Measurements from ENCODE around the gene GP1BB.

The GP1BB gene

GRCh38 chr22:19742160-19743066 is 19.1 kb downstream of the GP1BB start:
- DNase-seq: no peak

DNA sequence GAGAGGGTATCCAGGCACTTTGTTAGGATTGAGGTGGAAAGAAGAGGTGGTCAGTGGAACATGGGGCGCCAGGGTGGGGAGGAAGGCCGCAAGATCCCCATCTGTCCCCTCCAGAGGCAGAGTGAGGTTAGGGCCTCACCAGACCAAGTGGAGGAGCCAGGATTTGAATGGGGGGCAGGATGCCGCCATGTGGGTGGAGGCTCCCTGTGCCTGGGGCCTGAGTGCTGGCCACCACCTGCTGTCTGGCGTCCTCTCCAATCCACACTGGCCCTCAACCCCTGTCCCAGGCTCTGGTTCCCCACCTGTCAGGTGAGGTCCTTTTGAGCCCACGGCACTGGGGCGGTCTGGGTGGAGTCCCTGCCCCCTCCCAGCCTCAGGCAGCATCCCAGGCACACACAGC is 19.7 kb downstream of the GP1BB start:
- DNase-seq: no peak

- DNase-seq: no peak
Measured at GRCh38 chr22:19743651-19744050, 20.3 kb downstream of the GP1BB start.

GRCh38 chr22:19744350-19745006 is 21.1 kb downstream of the GP1BB start:
- no peak for DNase-seq

- DNase-seq: no peak
Measured at GRCh38 chr22:19745155-19746101, 22.1 kb downstream of the GP1BB start.

DNA sequence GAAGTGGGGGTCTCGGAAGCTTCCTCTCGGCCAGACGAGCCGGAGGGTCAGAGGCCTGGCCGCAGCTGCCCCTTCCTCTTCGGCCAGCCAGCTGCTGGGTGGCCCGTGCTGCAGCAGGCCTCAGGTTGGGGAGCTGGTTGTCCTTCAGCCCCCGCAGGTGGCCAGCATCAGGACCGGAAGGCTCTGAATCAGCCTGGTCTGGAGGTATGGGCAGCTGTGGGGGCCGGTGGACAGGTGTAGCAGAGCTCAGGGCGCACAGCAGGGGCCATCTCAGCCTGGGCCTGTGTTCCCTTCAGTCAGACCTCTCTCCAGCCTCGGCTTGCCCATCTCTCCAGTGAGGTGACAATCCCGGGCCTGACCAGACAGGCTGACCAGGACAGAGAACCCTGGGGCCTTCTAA is 23.4 kb downstream of the GP1BB start:
- no peak for DNase-seq

DNA sequence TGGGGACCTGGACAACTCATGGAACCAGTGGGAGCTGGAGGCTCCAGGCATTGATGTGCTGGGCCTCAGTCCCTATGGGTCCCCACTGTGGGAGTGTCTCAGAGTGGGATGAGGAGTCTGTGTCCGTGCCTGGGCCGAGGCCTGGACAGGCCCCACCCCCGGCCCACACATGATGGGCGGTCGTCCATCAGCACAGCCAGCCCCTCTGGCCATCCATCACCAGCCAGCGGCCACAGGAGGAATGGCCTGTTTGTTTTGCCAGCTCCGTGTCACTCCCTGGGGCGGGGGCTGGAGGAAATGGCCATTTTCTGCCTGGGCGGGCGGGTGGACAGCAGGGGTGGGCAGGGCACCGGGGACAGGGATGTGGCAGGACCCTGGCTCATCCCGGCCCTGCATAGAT is 24.2 kb downstream of the GP1BB start:
- no peak for DNase-seq

DNA sequence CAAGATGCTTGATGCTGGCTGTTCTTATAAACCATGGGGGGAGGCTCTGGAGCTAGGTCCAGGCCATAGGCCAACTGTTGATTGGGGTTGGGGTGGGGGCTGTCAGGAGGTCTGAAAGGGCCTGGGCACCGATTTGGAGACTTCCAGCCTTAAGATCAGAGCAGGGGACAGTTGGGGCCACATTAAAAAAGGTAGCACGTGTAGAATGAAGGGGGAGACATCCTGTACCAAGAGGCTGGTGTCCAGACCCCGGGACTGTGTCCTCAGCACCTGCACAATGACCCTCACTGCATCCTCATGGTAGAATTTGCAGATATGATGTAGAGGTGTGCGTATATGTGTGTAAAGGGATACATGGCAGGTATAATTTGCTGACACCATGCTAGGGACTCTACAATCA is 24.8 kb downstream of the GP1BB start:
- no peak for DNase-seq

DNA sequence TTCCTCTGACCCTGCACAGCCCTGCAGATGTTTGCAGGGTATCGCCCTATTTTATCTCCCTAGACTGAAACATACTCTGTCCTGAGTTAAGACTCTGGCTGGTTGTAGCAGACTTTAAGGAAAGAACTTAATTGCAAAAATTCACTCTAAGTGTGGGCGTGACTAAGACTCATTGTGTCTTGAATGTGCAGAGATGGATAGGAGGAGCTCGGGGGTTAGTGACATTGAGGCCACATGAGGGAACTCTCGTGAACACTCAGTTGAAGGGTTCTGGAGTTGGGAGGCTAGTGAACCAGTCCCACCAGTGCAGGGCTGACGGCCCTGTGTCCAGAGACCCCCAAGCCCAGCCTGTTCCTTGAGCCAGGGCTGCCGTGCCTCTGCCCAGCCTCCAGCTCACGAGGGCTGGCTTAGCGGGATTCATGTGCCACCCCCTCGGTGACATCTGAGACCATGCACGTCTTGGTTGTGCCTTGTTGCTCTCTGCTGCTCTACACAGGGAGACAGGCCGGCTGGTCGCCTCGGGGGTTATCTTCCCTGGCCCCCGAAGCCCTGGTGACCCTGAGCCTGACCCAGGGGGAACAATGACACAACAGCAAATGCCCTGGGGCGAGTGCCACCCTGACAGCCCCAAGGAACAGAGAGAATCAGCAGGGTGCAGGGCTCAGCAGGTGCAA is 25.8 kb downstream of the GP1BB start:
- no peak for DNase-seq

DNA sequence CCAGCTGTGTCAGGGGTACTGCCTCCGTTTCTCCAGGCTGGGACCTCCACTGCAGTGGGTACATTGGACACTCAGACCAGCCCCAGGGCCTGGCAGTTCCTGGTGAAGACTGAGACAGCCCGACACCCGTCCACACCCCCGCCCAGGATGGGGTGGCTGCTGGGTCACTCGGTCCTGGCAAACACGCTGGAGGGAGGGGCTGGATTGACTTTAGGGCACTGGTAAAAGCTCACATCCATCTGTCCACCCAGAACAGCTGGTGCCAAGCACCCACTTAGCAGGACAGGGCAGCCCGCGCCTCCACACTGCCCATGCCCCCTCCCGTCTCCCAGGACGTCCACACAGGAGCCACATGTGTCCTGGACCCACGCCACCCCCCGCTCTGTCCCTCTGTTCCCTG is 26.5 kb downstream of the GP1BB start:
- no peak for DNase-seq

GRCh38 chr22:19750507-19751490 is 27.5 kb downstream of the GP1BB start:
- no peak for DNase-seq

- DNase-seq: no peak
Measured at GRCh38 chr22:19751497-19752245, 28.3 kb downstream of the GP1BB start.

GRCh38 chr22:19753090-19753842 is 29.9 kb downstream of the GP1BB start:
- DNase-seq: no peak

GRCh38 chr22:19753996-19754700 is 30.8 kb downstream of the GP1BB start:
- no peak for DNase-seq

DNA sequence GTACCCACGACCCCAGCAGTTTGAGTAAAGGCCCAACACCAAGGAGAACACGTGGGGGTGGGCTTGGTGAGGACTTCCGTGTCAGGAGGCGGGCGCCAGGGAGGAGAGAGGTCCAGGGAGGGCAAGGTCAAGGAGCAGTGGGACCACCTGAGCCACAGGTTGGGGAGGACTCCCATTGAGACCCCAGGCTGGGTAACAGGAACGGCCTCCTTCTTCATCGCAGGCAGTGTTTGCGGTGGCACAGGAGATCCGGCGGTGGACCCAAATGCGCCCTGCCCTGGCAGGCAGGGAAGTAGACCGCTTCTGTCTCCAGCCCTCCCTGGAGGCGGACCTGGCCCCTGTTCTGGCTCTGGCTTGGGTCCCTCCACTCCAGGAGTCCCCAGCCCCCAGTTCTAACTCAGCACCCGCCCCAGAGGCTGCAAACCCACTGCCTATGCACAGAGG is 31.4 kb downstream of the GP1BB start:
- no peak for DNase-seq

DNA sequence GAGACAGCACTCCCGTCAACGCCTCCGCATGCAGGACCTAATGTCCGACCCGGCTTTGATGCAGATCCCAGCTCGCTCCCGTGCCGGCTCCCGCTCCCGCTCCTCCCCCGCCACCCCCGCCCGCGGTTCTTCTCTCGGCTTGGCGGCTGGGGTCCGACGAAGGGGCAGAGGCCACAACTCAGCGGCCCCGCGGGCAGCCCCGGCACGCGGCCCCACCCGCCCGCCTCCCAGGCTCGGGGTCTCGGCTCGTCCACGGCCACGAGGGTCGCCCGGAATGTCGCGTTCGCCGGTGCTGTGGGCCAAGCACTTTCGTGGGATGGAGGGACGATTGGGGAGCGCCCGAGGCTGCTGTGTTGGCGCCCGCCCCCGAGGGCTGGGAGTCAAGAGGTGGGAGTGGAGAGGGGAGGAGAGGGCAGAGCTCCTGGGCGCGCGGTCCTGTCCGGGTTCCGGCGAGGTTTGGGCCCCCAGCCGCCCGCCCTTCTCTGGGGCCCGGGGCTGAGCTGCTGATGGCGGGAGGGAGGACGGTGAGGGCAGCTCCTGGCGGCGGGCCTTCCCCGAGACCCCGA is 31.9 kb downstream of the GP1BB start:
- no peak for DNase-seq

DNA sequence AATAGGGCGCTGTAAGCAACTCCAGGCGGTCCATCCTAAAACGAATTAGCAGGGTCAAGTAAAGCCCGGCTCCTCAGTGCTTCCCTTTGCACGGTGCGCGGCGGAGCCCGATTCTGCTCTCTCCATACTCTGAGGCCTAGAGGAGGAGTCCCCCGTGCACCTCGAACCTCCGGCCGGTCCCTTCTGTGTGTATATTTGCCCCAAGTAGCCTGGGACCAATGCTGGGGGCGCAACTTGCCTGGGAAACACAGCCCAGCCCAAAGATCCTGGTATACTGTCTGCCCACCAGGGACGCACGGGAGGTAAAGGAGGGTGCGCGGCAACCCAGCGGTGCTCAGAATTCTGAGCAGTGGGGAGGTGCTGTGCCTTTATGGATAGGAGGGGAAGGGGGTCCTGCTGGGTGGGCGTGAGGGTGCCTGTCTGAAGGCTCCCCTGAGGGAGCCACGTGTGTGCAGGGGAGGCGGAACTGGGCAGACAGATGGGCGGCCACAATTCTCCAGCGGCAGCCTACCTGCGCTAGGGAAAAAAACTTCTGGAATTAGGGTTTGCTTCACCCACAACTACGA is 32.5 kb downstream of the GP1BB start:
- DNase-seq: no peak

All from NCI-H2171 treated with DMSO at 0.1 percent for 48 hours (cell line).